Activated CD8-positive, alpha-beta memory T cell treated with anti-CD3 and anti-CD28 coated beads for 1 hour (primary cell): Measurements from ENCODE around the gene MCF2L.

Experiments
- DNase-seq, 2 donors: peaks; one replicate each; pipeline ENCODE4 v3.0.0-alpha.2; 2020; ENCODE audit warnings: low read depth in 1 of 2; ENCODE audit errors: extremely low read depth in 1 of 2

MCF2L gene

DNA sequence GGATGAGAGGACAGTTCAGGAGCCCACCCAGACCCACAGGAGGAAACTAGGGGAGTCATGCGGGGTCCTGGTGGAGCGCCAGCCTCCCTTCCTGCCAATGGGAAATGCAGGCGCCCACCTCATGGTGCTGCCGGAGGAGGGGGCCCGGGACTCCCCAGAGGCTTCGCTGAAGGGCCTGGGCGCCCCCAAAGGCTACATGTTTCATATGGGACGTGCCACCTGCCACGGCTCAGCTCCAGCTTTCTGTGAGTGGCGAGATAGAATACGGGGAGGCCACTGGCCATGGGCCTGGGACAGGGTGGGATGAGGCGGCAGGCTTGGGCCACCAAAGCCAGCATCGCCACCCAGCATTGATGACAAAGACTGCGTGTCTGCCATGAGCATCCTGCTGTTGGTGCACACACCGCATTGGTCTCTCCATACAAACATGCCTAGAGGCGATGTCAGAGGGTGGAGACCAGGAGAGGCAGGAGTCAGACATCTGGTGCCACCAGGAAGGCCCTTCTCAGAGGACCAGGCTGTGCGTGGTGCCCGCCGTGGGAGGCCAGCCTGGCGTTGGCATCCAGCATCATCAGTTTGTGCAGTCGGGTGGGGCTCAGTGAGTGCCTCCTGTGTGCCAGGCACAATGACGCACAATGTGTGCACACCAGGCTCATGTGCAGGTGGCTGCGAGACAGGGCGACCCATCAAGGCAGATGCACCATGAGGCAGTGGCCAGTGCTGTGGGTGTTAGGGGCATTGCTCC, 152.3 kb downstream of the MCF2L start:
- no peak for DNase-seq

DNA sequence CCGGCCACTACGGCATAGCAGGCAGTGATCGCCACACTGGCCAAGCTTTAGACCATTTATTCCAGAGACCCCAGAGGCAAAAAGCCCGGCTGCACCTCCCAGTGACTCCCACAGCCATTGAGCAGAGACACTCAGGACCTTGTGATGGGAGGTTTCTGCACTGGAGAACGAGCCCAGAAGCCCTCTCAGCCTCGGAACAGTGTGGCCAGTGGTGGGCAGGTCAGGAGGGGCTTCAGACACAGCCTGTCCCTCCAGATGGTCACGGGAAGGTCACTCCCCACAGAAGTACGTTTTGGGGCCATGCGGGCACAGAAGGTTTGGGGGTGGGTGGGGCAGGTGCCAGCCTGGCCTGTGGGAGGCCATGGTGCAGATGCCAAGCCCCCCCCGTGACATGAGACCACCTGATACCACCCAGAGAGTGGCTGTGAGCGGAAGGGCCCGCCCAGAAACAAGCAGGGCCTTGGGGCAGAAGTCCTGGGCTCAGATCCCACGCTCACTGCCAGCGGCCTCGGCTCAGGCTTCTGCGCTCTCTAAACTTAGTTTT, 153.0 kb downstream of the MCF2L start:
- no peak for DNase-seq

DNA sequence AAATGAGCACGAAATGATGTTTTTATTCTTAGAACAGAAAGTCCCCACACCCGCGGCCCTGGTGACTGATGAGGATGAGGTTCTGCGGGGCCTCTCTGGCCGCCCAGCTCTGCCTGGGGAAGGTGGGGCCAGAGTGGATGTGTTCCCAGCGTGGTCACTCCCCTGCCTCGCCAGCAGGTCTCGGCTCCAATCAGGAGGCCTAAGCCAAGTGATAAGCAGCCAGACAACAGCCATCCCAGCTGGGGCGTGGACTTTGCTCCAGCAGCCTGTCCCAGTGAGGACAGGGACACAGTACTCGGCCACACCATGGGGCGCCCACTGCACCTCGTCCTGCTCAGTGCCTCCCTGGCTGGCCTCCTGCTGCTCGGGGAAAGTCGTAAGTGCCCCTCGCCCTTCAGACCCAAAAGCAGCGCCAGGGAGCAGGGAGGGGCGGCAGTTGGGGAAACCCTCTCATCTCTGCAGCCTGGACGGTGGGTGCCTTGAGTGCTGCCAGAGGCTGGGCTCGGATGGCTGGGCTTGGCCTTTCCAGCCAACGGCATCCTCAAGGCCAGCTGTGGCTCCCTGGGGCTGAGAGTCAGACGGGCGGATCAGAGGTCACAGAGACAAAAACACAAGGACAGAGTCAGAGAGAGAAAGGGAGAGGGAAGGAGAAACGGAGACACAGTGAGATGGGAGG, 153.7 kb downstream of the MCF2L start, which contains the start of gene F10:
Gene F10, plus strand, starts transcription at position 250 of the 676 bp plus-strand sequence. Its CDS starts 57 bp downstream, at position 307.
- DNase-seq, result no peak

DNA sequence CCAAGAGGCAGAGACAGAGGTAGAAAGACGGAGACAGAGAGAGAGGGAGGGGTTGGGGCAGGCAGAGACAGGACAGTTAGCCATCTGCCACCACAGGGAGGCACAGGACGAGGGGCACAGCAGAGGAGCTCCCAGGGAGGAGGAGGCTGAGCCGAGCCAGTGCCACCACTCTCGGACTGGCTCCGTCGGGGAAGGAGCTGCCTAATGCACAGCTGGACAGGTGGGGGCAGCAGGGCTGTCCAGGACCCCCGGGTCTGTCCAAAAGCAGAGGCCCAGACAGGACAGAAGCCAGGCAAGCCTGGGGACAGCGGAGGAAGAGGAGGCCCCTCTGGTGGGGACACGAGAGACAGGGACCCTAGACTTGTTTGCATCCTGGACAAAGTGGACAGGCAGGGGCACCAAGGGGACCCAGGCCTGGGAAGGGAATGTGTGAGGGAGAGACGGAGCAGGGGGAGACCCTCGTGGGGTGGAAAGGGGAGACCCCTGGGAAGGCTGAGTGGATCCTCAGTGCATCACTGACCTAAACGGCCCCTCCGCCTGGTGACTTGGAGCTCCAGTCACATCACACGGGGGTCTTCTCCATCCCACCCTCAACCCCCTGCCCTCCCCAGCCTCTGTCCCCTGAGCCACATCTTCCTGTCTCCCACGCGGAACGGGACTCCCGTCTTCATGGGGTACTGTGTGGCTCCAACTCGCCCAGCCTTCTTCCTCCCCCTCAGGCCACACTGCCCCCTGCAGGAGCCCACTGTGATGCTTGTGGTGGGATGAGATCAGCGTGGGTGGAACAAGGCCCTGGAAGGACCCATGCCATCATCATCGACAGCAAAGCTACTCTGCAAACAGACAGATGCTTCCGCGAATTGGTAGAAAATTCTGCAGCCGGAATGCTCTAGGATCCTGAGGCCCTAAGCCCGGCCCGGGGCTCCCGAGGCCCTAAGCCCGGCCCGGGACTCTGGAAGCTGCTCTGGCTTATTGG, 154.5 kb downstream of the MCF2L start:
- DNase-seq, result no peak

DNA sequence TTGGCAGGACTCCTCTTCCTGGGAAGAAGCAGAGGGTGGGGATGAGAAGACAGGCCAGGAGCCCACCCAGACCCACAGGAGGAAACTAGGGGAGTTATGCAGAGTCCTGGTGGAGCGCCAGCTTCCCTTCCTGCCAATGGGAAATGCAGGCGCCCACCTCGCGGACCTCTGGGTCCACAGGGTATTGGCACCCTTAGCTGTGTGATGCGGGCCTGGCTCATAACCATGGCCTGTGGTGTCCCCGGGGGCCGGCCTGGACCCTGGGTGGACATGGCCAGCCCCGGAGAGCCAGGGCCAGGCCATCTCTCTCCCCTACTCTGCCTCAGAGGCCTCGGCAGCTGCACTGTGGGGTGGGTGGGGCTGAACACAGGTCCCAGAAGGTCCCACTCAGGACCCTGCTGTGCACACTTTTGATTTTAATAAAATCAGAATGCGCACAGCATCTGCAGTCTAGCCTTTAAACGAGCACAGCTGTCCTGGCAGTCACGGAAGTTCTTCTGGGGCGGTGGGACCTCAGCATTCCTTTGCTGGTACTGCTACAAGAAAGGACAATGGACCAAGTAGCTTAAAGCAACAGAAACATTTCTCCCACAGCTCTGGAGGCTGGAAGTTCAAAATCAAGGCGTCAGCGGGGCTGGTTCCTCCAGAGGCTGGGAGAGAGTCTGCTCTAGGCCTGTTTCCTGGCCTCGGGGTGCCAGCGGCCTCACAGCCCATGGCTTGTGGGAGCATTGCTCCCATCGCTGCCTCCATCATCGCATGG, 155.4 kb downstream of the MCF2L start:
- no peak for DNase-seq

DNA sequence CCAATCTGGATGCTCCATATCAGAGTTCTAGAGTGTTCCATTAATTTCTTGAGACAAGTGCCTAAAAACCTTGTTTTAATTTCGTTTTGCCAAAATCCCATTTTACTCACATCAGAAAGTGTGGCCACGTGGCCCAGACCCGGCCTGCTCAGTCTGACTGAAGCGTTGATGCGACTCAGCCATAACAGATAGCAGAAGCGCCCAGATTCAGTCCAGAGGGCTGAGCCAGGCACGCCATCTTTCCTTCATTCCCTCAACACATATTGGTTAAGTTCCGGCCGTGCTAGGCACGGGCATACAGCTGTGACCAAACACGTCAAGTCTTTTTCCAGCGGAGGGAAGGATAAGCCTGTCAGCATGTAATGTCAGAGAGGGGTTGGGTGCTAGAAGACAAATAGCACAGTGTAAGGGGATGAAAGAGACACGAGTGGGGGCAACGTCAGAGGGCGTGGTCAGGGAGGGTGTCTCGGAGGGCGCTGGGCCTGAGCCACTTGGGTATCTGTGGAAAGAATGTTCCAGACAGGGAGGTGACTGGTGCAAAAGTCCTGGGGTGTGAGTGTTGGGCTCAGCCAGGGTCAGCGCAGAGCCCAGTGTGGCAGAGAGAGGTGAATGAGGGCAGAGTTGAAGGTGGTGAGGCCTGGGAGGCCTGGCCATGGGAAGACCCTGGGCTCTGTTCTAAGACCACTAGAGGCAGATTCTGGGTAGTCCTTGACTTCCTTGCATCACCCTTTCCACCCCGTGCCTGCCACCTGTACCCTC, 156.7 kb downstream of the MCF2L start:
- no peak for DNase-seq

DNA sequence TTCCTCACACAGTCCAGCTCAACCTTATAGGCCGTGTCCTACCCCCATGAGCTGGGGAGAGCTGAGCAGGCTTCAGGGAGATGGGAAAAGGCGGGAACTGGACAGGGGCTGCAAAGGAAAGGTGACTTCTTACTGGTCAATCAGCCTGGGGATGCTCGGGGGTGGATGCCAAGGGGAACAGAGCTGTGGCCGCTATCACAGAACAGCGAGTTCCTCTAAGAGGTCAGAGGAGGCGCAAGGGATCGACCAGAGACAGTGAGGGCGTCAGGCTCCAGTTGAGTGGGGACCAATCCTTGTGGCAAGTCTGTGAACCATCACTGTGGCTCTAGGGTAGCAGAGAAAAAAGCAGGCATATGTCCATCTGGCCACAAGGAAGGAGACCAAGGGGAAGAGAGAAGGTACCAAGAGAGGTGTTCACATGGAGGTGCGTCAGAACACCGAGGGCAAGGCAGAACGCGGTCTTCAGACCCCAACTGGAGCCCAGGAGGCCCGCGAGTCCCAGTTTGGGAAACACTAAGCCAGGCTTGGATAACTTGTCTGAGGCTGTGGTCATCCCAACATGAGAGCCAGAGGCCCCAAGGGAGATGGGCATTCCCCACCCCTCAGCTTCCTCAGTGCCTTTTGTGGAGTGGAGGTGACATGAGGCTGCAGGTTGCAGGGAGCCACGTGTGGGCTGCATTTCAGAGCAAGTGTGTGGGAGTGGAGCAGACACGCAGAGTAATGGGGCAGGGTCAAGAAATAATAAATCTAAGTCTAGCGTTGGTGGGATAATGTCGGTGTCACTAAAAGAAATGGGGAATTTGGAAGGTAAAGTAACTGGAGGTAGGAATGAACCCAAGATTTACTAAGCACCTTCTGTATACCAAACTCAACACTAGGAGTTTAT, 157.5 kb downstream of the MCF2L start:
- DNase-seq, result no peak

DNA sequence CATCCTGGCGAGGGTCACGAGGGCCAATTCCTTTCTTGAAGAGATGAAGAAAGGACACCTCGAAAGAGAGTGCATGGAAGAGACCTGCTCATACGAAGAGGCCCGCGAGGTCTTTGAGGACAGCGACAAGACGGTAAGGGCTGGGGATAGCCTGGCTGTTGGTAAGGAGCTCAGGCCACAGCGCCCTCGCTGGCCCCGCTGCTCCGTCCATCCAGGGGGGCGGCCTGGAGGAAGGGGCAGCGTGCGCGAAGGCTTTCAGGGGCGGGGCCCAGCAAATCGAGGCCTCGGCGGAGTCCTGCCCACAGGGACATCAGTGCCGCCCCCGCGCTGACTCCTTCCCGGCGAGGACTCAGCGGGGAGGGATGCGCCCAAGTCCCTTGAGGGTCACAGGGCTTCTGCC, 160.5 kb downstream of the MCF2L start:
- DNase-seq, result no peak

DNA sequence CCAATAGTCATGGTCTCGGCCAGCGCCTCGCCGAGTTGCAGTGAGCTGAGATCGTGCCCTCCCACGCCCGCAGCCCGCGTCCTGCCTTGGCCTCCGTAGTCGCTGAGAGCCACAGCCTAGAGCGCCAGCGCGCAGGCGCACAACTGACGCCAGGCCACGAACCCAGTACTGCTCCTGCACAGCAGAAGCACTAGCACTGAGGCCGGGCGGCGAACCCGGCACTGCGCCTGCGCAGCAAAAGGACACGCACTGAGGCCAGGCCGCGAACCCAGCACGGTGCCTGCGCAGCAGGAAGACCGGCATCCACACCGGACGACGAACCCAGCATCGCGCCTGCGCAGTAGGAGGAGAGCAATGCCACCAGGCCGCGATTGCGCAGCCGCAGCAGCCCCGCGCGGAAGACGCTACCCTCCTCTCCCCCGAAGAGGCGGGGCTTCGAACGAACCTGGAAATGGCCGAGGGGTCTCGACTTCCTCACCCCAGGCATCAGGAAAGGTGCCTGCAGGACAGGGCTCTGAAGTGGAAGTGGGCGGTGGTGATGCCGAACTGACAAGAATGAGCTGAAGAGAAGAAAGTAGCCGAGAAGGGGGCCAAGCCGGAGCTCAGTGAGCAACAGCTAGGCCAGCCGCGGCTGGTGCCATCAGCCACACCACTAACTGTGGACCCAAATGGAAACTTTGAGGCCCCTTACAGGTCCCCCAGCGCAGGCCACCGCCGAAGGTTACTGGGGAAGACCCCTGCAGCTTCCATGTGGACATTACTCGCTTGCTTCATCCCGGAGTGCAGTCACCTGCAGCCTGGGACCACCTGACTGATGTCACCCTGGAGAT, 161.1 kb downstream of the MCF2L start:
- no peak for DNase-seq

DNA sequence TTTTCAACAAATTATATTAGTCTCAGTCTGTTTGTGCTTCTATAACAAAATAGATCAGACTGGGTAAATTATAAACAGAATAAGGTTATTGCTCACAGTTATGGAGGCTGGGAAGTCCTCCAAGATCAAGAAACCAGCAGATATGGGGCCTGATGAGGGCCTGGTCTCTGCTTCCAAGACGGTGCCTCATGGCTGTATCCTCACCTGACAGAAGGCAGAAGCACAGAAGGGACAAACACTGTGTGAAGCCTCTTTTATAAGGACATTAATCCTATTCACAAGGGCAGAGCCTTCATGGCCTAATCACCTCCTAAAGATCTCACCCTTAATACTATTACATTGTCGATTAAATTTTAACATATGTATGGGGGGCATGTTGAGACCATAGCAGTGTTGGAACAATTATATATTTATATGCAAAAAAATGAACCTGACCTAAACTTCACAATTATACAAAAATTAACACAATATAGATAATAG, 166.3 kb downstream of the MCF2L start:
- DNase-seq, result no peak

DNA sequence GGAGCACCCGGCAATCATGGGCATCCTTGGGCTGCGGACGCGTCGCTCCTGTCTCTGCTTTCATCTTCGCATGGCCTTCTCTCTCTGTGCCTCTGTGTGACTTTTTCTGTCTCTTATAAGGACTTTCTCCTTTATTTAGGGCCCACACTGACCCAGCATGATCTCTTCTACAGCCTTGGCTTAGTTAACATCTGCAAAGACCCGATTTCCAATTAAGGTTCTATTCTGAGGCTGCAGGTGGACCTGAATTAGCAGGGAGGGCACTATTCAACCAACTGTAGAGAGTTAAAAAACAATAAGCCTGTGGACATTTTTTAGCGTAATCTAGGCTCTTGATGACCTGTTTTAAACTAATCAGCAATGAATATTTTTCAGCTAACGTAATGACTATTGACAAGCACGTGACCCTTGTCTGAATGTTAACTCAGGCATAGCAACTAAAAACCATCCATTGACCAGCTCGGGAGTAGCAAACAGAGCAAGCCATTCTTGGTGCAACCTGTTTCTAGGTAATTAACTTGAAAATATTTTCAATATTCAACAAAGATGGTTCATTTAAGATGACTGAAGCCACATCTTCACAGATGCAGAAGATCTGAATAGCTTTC, 168.8 kb downstream of the MCF2L start:
- DNase-seq, result no peak

DNA sequence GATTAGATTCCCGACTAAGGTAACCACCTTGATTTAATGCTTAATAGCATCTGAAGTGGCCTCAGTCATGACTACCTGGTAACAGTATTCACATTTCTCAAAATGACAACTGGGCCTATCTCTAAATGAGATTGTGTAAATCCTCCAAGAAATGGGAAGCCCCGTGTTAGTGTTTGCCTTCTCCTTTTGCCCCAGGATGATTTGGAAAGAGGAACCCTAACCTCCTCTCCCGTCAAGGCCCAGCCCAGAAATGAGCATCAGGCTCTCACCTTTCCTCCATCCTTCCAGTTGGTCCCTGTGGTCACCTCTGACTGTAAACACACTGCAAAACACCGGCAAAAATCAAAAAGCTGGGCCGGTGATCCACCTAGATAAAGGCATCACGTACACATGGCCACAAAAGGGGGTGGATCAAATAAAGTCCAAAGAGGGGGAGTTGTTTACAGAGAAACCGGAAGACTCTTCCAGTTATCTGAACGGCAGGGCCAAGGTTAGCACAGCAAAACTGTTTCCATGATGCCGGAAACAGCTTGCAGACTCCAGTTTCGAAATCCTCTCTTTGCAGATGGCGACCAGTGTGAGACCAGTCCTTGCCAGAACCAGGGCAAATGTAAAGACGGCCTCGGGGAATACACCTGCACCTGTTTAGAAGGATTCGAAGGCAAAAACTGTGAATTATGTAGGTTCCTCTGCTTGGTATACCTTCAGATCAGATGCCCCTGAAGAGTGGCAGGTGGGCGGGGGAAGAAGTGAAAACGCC, 170.0 kb downstream of the MCF2L start:
- no peak for DNase-seq

DNA sequence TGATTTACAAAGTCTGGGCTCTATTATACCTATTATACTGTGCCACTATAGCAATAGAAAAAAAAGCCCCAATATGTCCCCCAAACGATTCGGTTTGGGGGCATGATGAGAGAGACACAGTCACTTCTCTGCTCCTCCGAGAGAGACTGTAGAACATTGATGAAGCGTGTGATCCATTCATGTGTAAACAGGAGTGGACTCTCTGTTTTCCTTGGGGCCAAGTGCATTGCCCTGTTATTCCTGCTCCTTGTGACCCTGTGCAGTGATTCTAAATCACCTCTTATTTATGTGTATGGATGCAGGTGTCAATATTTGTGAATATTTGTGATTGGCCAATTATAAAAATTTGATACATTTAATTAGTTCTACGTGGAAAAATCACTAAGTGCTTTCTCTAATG, 170.6 kb downstream of the MCF2L start:
- DNase-seq, result no peak

DNA sequence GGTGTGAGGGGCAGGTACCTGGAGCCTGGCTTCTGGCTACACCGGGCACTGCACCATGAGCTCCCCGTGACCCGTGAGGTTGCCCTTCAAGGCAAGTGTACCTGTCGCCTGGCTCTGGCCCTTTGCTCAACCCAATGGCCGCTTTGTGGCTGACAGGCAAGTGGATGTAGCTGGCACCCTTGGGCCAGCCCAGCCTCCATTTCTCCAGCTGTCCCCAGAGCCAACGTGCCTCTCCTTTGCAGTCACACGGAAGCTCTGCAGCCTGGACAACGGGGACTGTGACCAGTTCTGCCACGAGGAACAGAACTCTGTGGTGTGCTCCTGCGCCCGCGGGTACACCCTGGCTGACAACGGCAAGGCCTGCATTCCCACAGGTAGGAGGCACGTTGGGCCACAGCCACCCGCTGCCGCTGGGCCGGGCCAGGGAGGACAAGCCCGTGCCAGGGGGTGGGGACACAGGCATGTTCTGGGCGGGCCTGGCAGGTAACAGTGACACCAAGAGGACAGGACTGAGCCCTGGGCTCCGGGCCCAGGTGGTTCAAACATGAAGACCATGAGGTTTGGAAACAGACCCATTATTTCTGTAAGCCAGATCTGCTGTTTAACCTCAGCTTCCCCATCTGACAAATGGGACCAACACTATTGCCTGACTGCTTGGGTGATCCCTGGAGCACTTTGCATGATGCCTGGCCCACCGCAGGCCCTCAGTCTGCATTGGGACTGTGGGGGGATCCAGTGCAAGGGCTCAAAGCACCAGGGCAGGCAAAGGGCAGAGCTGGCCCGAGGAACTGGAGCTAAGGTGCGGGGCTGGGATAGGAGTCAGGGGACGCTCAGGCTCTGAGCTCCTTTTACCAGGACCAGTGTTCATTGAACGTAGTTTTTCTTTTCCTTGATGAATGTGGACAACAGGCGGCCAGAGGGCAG, 171.9 kb downstream of the MCF2L start:
- no peak for DNase-seq

DNA sequence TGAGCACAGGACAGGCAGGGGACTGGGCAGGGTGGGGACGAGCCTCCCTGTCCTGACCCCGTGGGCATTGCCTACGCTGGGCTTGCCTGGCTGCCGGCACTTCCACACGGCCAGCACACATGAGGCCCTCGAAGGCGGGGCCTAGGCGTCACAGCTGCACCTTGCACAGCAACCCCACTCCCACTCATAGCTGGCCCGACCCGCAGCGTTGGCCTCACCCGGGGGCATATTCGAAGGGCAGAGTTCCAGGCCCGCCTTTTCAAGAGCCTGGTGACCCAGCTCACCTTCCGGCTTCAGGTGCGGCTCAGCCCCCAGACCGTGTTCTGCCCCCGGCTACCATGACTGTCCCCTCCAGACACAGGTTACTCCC, 172.6 kb downstream of the MCF2L start:
- no peak for DNase-seq
